Activated T-helper 2 cell treated with anti-CD3 and anti-CD28 coated beads, Interferon-gamma antibody, Interleukin-2, Interleukin-4, amounts not matched to agents 10 μg/mL and 5 μg/mL and 100 μg/mL, durations not matched to agents 14 hours and 24 hours and 36 hours (primary cell): Measurements from ENCODE around the gene NFIX. TPM values are rescaled to one million over a fixed set of nuclear protein-coding genes. Genes with fewer than 3 reads are reported as not detected.
A peak's percentile ranks its signal among the peaks of the same experiment; 100 is the strongest.
"Not testable (repeated sequence)": the region's sequence is repeated elsewhere in the genome, so short reads cannot be mapped to it uniquely, and the experiment has no call there.

ENCODE experiments used
- DNase-seq: peaks from one replicate; pipeline ENCODE4 v3.0.0; 2021; ENCODE audit warnings: low spot score
- H3K27ac Mint-ChIP-seq: one replicate; pipeline ENCODE4 v1.8.0; 2021; ENCODE audit warnings: mixed read lengths
- H3K27me3 Mint-ChIP-seq: one replicate; pipeline ENCODE4 v1.8.0; 2021; ENCODE audit warnings: low read depth, mixed read lengths
- H3K36me3 Mint-ChIP-seq: one replicate; pipeline ENCODE4 v1.8.0; 2021; ENCODE audit warnings: low read depth, mixed read lengths
- H3K4me1 Mint-ChIP-seq: one replicate; pipeline ENCODE4 v1.8.0; 2021; ENCODE audit warnings: low read depth, mixed read lengths
- H3K4me3 Mint-ChIP-seq: one replicate; pipeline ENCODE4 v1.8.0; 2021; ENCODE audit warnings: low read depth, mild to moderate bottlenecking, moderate library complexity, mixed read lengths
- H3K9me3 Mint-ChIP-seq: one replicate; pipeline ENCODE4 v1.8.0; 2021; ENCODE audit warnings: mixed read lengths
- intact Hi-C: fragments of 100-400 bp; cut with micrococcal nuclease; formaldehyde crosslinking; loops from one replicate; pipeline ENCODE4 v1.15.1; 2023
- total RNA-seq: library from RNA; stranded (reverse); gene quantifications from 2 replicates; pipeline ENCODE4 v1.2.3, GENCODE V29; 2022

NFIX gene
- total RNA-seq, 1 donor from 2014 or later = 2.7 TPM

DNA sequence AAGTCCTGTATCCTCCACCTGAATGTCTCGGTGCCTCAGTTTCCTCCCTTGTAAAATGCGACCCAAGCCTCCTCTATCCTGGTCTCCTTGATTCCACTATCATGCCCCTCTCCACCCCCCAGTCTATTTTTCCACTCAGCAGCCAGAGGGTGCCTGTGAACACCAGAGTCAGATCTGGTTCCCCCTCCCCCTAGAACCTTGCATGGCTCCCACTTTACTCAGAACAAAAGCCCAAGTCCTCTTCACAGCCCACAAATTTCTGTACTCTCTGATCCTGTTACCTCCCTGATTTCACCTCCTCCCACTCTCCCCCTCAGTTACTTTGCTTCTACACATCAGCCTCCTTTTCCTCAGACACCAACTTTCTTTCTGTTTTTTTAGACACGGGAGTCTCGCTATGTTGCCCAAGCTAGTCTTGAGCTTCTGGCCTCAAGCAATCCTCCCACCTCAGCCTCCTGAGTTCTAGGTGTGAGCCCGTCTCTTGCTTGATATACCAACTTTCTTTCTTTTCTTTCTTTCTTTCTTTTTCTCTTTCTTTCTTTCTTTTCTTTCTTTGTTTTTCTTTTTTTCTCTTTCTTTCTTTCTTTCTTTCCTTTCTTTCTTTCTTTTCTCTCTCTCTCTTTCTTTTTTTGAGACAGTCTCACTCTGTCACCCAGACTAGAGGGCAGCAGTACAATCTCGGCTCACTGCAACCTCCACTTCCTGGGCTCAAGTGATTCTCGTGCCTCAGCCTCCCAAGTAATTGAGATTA, 25.0 kb upstream of the NFIX start:
- Mint-ChIP-seq H3K4me1 (peaks cover 4% of the 10 kb centered on the region), H3K27me3 (peaks cover 3% of the 10 kb centered on the region), H3K9me3 (no peaks in the 10 kb centered on the region), H3K27ac (no peak overlapping the region), H3K4me3 (no peak overlapping the region), H3K36me3 (no peaks in the 10 kb centered on the region)
- intact Hi-C loops = no loop called here
- no peak for DNase-seq

GRCh38 chr19:12973236-12973635, 22.0 kb upstream of the NFIX start:
- Mint-ChIP-seq H3K36me3 (no peaks in the 10 kb centered on the region), H3K4me3 (no peak overlapping the region), H3K27ac (no peak overlapping the region), H3K27me3 (peaks cover 7% of the 10 kb centered on the region), H3K4me1 (peaks cover 1% of the 10 kb centered on the region), H3K9me3 (no peaks in the 10 kb centered on the region)
- intact Hi-C loops = no loop called here
- DNase-seq = no peak

- DNase-seq = no peak
- Mint-ChIP-seq H3K4me3 (no peak overlapping the region), H3K36me3 (no peaks in the 10 kb centered on the region), H3K27me3 (peaks cover 7% of the 10 kb centered on the region), H3K4me1 (peaks cover 1% of the 10 kb centered on the region), H3K9me3 (no peaks in the 10 kb centered on the region), H3K27ac (no peak overlapping the region)
- intact Hi-C loops = loop anchor here (5.0 kb wide), 1 partner anchor 58 kb away; no protein-coding TSS in a partner anchor
Observed at GRCh38 chr19:12974301-12975220, 20.7 kb upstream of the NFIX start.

GRCh38 chr19:12975221-12975741, 20.0 kb upstream of the NFIX start:
- H3K9me3 Mint-ChIP-seq = no peaks in the 10 kb centered on the region
- no peaks in the 10 kb centered on the region for H3K4me1 Mint-ChIP-seq
- H3K27ac Mint-ChIP-seq = no peak overlapping the region
- H3K4me3 Mint-ChIP-seq = no peak overlapping the region
- DNase-seq = no peak
- H3K27me3 Mint-ChIP-seq = peaks cover 7% of the 10 kb centered on the region
- no peaks in the 10 kb centered on the region for H3K36me3 Mint-ChIP-seq
- intact Hi-C loops = loop anchor here (5.0 kb wide), 1 partner anchor 57 kb away; no protein-coding TSS in a partner anchor

DNA sequence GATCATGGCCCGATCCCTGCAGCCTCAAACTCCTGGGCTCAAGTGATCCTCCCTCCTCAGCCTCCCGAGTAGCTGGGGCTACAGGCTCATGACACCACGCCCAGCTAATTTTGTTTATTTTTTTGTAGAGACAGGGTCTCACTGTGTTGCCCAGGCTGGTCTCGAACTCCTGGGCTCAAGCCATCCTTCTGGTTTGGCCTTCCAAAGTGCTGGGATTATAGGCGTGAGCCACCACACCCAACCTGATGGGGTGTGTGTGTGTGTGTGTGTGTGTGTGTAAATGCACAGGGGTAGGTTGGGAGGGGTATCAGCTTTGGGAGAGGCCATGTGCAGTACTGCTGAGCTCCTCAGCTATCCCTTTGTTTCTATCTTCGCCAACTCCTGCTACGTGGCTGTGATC, 19.2 kb upstream of the NFIX start:
- H3K36me3 Mint-ChIP-seq, H3K9me3 Mint-ChIP-seq, DNase-seq, H3K27me3 Mint-ChIP-seq, H3K4me1 Mint-ChIP-seq, H3K27ac Mint-ChIP-seq, H3K4me3 Mint-ChIP-seq: not testable (repeated sequence)
- intact Hi-C loops = loop anchor here (5.0 kb wide), 1 partner anchor 56 kb away; no protein-coding TSS in a partner anchor

DNA sequence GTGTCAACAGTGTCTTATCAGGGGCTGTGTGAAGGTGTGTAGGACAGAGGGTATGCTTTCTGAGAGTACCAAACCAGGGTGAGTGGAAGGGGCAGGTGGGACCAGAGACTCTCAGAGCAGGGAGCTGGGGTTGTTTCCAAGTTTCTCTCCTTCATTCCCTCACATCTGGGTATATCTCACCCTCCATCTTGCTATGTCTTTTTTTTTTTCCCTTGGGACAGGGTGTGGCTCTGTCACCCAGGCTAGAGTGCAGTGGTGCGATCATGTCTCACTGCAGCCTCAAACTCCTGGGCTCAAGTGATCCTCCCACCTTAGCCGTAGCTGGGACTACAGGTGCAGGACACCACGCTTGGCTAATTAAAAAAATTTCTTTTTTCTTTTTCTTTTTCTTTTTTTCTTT, 15.3 kb upstream of the NFIX start:
- intact Hi-C loops = loop anchor here (5.0 kb wide), 1 partner anchor 52 kb away; no protein-coding TSS in a partner anchor
- no peak for DNase-seq
- Mint-ChIP-seq H3K4me3 (no peak overlapping the region), H3K27ac (no peak overlapping the region), H3K36me3 (no peaks in the 10 kb centered on the region), H3K27me3 (peaks cover 6% of the 10 kb centered on the region), H3K9me3 (no peaks in the 10 kb centered on the region), H3K4me1 (no peaks in the 10 kb centered on the region)

DNA sequence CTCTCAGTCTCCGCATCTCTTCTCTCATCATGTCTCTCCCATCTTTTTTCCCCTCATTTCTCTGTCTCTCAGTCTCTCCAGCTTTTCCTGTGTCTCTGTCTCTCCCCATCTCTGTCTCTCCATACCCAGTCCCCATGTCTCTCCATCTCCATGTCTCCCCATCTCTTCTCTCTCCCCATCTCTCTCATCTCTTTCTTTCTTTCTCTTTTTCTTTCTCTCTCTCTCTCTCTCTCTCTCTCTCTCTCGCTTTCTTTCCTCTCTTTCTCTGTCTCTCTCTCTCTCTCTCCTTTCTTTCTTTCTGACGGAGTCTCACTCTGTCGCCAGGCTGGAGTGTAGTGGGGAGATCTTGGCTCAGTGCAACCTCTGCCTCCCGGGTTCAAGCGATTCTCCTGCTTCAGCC, 12.6 kb upstream of the NFIX start:
- Mint-ChIP-seq H3K36me3 (no peaks in the 10 kb centered on the region), H3K27ac (no peak overlapping the region), H3K9me3 (no peaks in the 10 kb centered on the region), H3K27me3 (peaks cover 8% of the 10 kb centered on the region), H3K4me1 (no peaks in the 10 kb centered on the region), H3K4me3 (no peak overlapping the region)
- intact Hi-C loops = loop anchor here (1.0 kb wide), 1 partner anchor 79 kb away; no protein-coding TSS in a partner anchor
- no peak for DNase-seq

- intact Hi-C loops = loop anchor here (1.0 kb wide), 1 partner anchor 78 kb away; no protein-coding TSS in a partner anchor
Observed at GRCh38 chr19:12983091-12983490, 12.2 kb upstream of the NFIX start.

DNA sequence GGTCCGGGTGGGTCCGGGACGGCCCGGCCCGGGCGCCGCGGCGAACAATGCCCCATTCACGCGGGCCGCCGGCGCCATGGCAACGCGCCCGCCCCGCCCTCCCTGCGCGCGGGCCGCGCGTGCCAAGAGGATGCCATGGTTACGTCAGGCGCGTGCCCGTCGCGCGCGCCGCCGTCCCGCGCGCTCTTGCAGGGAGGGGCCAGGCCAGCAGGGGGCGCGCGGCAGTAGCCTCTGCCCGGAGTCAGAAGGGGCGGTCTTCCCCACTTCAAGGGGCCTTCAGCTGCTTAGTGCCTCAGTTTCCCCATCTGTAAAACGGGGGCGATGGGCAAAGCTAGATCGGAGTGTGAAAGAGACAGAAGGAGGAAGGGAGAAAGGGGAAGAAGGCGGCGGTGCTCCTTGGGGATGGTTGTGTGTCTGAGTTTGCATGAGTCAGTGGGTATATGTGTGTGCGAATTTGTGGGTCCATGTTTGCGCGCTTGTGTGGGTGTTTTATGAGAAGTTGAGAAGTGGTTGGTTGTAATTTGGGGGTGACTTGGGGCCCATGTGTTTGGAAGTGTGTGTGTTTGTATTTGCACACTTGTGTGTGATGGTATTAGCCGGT, 11.6 kb upstream of the NFIX start:
- Mint-ChIP-seq H3K27ac (no peak overlapping the region), H3K9me3 (no peaks in the 10 kb centered on the region), H3K4me3 (no peak overlapping the region), H3K36me3 (no peaks in the 10 kb centered on the region), H3K27me3 (peaks cover 5% of the 10 kb centered on the region), H3K4me1 (no peaks in the 10 kb centered on the region)
- DNase-seq = peak; percentile 77
- intact Hi-C loops = loop anchor here (1.0 kb wide), 1 partner anchor 78 kb away; no protein-coding TSS in a partner anchor

More at GRCh38 chr19:12983091-12983490, 12.2 kb upstream of the NFIX start:
- H3K4me1 Mint-ChIP-seq = no peaks in the 10 kb centered on the region
- H3K27me3 Mint-ChIP-seq = peaks cover 5% of the 10 kb centered on the region
- H3K36me3 Mint-ChIP-seq = no peaks in the 10 kb centered on the region
- no peak for DNase-seq
- H3K9me3 Mint-ChIP-seq = no peaks in the 10 kb centered on the region
- H3K4me3 Mint-ChIP-seq = no peak overlapping the region
- H3K27ac Mint-ChIP-seq = no peak overlapping the region

GRCh38 chr19:12984143-12984627, 11.1 kb upstream of the NFIX start:
- Mint-ChIP-seq H3K27ac (no peak overlapping the region), H3K36me3 (no peaks in the 10 kb centered on the region), H3K9me3 (no peaks in the 10 kb centered on the region), H3K4me3 (no peak overlapping the region), H3K27me3 (peaks cover 5% of the 10 kb centered on the region), H3K4me1 (no peaks in the 10 kb centered on the region)
- intact Hi-C loops = no loop called here
- DNase-seq = no peak

DNA sequence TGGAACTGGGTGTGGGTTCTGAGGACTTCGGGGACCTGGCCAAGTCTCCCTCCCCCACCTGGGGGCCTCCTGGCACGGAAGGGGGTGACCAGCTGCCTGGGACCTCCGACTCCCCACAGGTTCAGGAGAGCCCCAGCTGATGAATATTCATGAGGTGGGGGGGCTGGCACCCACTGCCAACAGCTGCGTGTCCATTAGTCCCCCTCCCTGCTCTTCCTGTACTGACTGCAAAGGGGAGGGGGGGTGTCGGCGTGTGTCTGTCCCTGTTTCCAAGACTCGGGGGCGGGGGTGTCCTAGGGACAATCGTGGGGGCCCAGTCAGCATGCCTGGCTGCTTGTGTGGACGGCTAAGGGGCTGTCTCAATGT, 10.6 kb upstream of the NFIX start:
- H3K4me1 Mint-ChIP-seq = no peaks in the 10 kb centered on the region
- H3K36me3 Mint-ChIP-seq = no peaks in the 10 kb centered on the region
- no peak for DNase-seq
- intact Hi-C loops = no loop called here
- H3K4me3 Mint-ChIP-seq = no peak overlapping the region
- H3K9me3 Mint-ChIP-seq = no peaks in the 10 kb centered on the region
- H3K27ac Mint-ChIP-seq = no peak overlapping the region
- H3K27me3 Mint-ChIP-seq = peaks cover 5% of the 10 kb centered on the region

- Mint-ChIP-seq H3K36me3 (no peaks in the 10 kb centered on the region), H3K27me3 (peaks cover 5% of the 10 kb centered on the region), H3K27ac (no peak overlapping the region), H3K4me3 (no peak overlapping the region), H3K4me1 (no peaks in the 10 kb centered on the region), H3K9me3 (no peaks in the 10 kb centered on the region)
- intact Hi-C loops = no loop called here
- DNase-seq = no peak
Observed at GRCh38 chr19:12985049-12985776, 10.1 kb upstream of the NFIX start.
